OCI-LY7 (cell line): ENCODE measurements around the gene IGFL4. TPM values are rescaled to one million over a fixed set of nuclear protein-coding genes. Genes with fewer than 3 reads are reported as not detected.

Source experiments
- BruUV-seq: library from RNA; stranded (reverse); fragments of 400-500 nt; replicated peaks from 2 replicates; lab custom pipeline; 2021; lab: Mats Ljungman, UMichigan
- CTCF ChIA-PET: fragments of 300-600 bp; sonication (Branson Sonifier 250); formaldehyde crosslinking; loops from one replicate; lab custom pipeline; 2022; ENCODE audit warnings: antibody characterized with exemption; ENCODE audit not compliant: unreplicated experiment; lab: Charles Lee
- POLR2A ChIA-PET: fragments of 300-600 bp; sonication (Branson Sonifier 250); formaldehyde crosslinking; loops from one replicate; lab custom pipeline; 2022; ENCODE audit warnings: antibody characterized with exemption; lab: Charles Lee
- DNase-seq: peaks from one replicate; pipeline ENCODE4 v3.0.0-alpha.2; 2015; ENCODE audit warnings: low spot score
- H2AFZ ChIP-seq: fragments of 200-600 bp; sonication (generic), shearing (Covaris generic); 2 replicates; pipeline ENCODE4 v1.6.1; 2014; ENCODE audit warnings: mild to moderate bottlenecking, antibody characterized with exemption, low read length, moderate library complexity
- H3K27ac ChIP-seq: fragments of 200-600 bp; sonication (generic); 2 replicates; pipeline ENCODE4 v1.5.1; 2014; ENCODE audit warnings: mixed run types, low read depth, mild to moderate bottlenecking, moderate library complexity, low read length, inconsistent platforms; ENCODE audit not compliant: poor library complexity, severe bottlenecking
- H3K36me3 ChIP-seq: fragments of 200-600 bp; sonication (generic); 2 replicates; pipeline ENCODE4 v1.6.1; 2014; ENCODE audit warnings: mild to moderate bottlenecking, antibody characterized with exemption, low read length, moderate library complexity, mixed read lengths; ENCODE audit not compliant: insufficient read depth
- H3K4me1 ChIP-seq: fragments of 200-600 bp; sonication (generic); 2 replicates; pipeline ENCODE4 v1.5.1; 2014; ENCODE audit warnings: mild to moderate bottlenecking, low read length; ENCODE audit not compliant: insufficient read depth, poor library complexity, severe bottlenecking
- H3K4me2 ChIP-seq: fragments of 200-600 bp; sonication (generic); 2 replicates; pipeline ENCODE4 v1.6.1; 2014; ENCODE audit warnings: mild to moderate bottlenecking, low read length
- H3K4me3 ChIP-seq: fragments of 200-600 bp; sonication (generic); 2 replicates; pipeline ENCODE4 v1.5.1; 2014; ENCODE audit warnings: mild to moderate bottlenecking, low read depth, low read length; ENCODE audit not compliant: poor library complexity, severe bottlenecking
- H3K79me2 ChIP-seq: fragments of 200-600 bp; sonication (generic); 2 replicates; pipeline ENCODE4 v1.6.1; 2016; ENCODE audit warnings: low read depth, mild to moderate bottlenecking, low read length, moderate library complexity, mixed read lengths; ENCODE audit not compliant: insufficient read depth
- H3K9me2 ChIP-seq: fragments of 200-600 bp; sonication (generic); 2 replicates; pipeline ENCODE4 v1.6.1; 2016; ENCODE audit warnings: mild to moderate bottlenecking, low read length, mixed read lengths; ENCODE audit not compliant: insufficient read depth
- H3K9me3 ChIP-seq: fragments of 200-600 bp; sonication (generic); 2 replicates; pipeline ENCODE4 v1.6.1; 2014; ENCODE audit warnings: mild to moderate bottlenecking, mixed run types, low read length, mixed read lengths
- H4K20me1 ChIP-seq: fragments of 200-600 bp; sonication (generic); 2 replicates; pipeline ENCODE4 v1.6.1; 2014; ENCODE audit warnings: mild to moderate bottlenecking, antibody characterized with exemption, low read length, moderate library complexity, mixed read lengths; ENCODE audit not compliant: insufficient read depth
- CTCF ChIP-seq: fragments of 200-600 bp; sonication (generic); conservative IDR thresholded peaks from 2 replicates; pipeline ENCODE4 v1.5.1; 2014; ENCODE audit warnings: mild to moderate bottlenecking, antibody characterized with exemption, low read length, moderate library complexity, mixed read lengths
- EZH2phosphoT487 ChIP-seq: fragments of 200-600 bp; sonication (generic); IDR thresholded peaks from 2 replicates; pipeline ENCODE4 v1.6.1; 2018; ENCODE audit warnings: low read depth, borderline replicate concordance, mild to moderate bottlenecking, mixed run types, antibody characterized with exemption, low read length, moderate library complexity, mixed read lengths
- intact Hi-C: fragments of 100-400 bp; cut with micrococcal nuclease; formaldehyde crosslinking; loops from one replicate; pipeline ENCODE4 v1.10.0; 2022; ENCODE audit not compliant: unreplicated experiment
- total RNA-seq, 2 experiments: library from RNA; depleted of rRNA in 1 of 2; stranded (reverse); fragments of >200 nt in 1 of 2; shearing (Covaris generic) in 1 of 2; gene quantifications; 2 replicates each; pipeline ENCODE4 v1.2.3, GENCODE V29; 2014 to 2022

The IGFL4 gene
- total RNA-seq, 2 experiments from 2014 or later: not detected

GRCh38 chr19:46076951-46077814, 36.4 kb upstream of the IGFL4 start:
- Histone ChIP-seq H3K36me3 (no peaks in the 10 kb centered on the region), H4K20me1 (no peaks in the 10 kb centered on the region), H2AFZ (no peak overlapping the region), H3K79me2 (no peaks in the 10 kb centered on the region), H3K9me3 (no peaks in the 10 kb centered on the region), H3K4me2 (no peak overlapping the region), H3K4me3 (no peak overlapping the region), H3K9me2 (no peaks in the 10 kb centered on the region), H3K4me1 (no peaks in the 10 kb centered on the region), H3K27ac (no peak overlapping the region)
- no TSS peak for BruUV-seq
- intact Hi-C loops: no loop called here
- peak; percentile 30 for DNase-seq
- ChIA-PET POLR2A (no interaction called here), CTCF (no interaction called here)
- peak; percentile 76 for TF ChIP-seq CTCF
- no peak for TF ChIP-seq EZH2phosphoT487

GRCh38 chr19:46076031-46076880, 35.5 kb upstream of the IGFL4 start:
- H3K9me3 ChIP-seq: no peaks in the 10 kb centered on the region
- H3K79me2 ChIP-seq: no peaks in the 10 kb centered on the region
- H3K27ac ChIP-seq: no peak overlapping the region
- intact Hi-C loops: no loop called here
- H3K36me3 ChIP-seq: no peaks in the 10 kb centered on the region
- no peak overlapping the region for H2AFZ ChIP-seq
- no peaks in the 10 kb centered on the region for H4K20me1 ChIP-seq
- CTCF ChIA-PET: no interaction called here
- no peak overlapping the region for H3K4me3 ChIP-seq
- H3K9me2 ChIP-seq: no peaks in the 10 kb centered on the region
- TF ChIP-seq CTCF (0 out of 2 replicates have a peak, but pooled peaks have one; percentile 29), EZH2phosphoT487 (no peak)
- H3K4me1 ChIP-seq: no peaks in the 10 kb centered on the region
- POLR2A ChIA-PET: no interaction called here
- DNase-seq: no peak
- H3K4me2 ChIP-seq: no peak overlapping the region
- BruUV-seq: no TSS peak
